Neural progenitor cell (in vitro differentiated cells): Measurements from ENCODE around the gene NEK6. TPM values are rescaled to one million over a fixed set of nuclear protein-coding genes. Genes with fewer than 3 reads are reported as not detected.

Experiments
- DNase-seq: peaks from one replicate; pipeline ENCODE4 v3.0.0-alpha.2; 2016; ENCODE audit warnings: low spot score
- H2AFZ ChIP-seq: fragments of 200-600 bp; sonication (generic); replicated peaks from 2 replicates; pipeline ENCODE4 v1.6.1; 2016; ENCODE audit warnings: antibody characterized with exemption
- H3F3A ChIP-seq: fragments of 200-600 bp; sonication (generic); 2 replicates; pipeline ENCODE4 v1.6.1; 2016; ENCODE audit warnings: antibody characterized with exemption, low read depth
- H3K27ac ChIP-seq: fragments of 200-600 bp; sonication (generic); 2 replicates; pipeline ENCODE4 v1.5.1; 2016; ENCODE audit warnings: mild to moderate bottlenecking
- H3K27me3 ChIP-seq: fragments of 200-600 bp; sonication (generic); 2 replicates; pipeline ENCODE4 v1.6.1; 2016; ENCODE audit warnings: mild to moderate bottlenecking, moderate library complexity
- H3K36me3 ChIP-seq: fragments of 200-600 bp; sonication (generic); 2 replicates; pipeline ENCODE4 v1.5.1; 2016
- H3K4me1 ChIP-seq: fragments of 200-600 bp; sonication (generic); 2 replicates; pipeline ENCODE4 v1.6.1; 2016; ENCODE audit warnings: mixed run types
- H3K4me2 ChIP-seq: fragments of 200-600 bp; sonication (generic); 2 replicates; pipeline ENCODE4 v1.6.1; 2016
- H3K4me3 ChIP-seq: fragments of 200-600 bp; sonication (generic); 2 replicates; pipeline ENCODE4 v1.5.1; 2016
- H3K79me2 ChIP-seq: fragments of 200-600 bp; sonication (generic); 2 replicates; pipeline ENCODE4 v1.6.1; 2016; ENCODE audit warnings: low read depth
- H3K9ac ChIP-seq: fragments of 200-600 bp; sonication (generic); 2 replicates; pipeline ENCODE4 v1.6.1; 2016
- H3K9me3 ChIP-seq: fragments of 200-600 bp; sonication (generic); 2 replicates; pipeline ENCODE4 v1.5.1; 2016; ENCODE audit warnings: low read depth
- H4K20me1 ChIP-seq: fragments of 200-600 bp; sonication (generic); 2 replicates; pipeline ENCODE4 v1.6.1; 2016; ENCODE audit warnings: low read depth
- H3K27ac Mint-ChIP-seq: 3 replicates; pipeline ENCODE4 v1.8.0; 2021; ENCODE audit warnings: mixed read lengths
- H3K27me3 Mint-ChIP-seq: 2 replicates; pipeline ENCODE4 v1.8.0; 2022; ENCODE audit warnings: low read depth, mild to moderate bottlenecking, inconsistent platforms, moderate library complexity, mixed read lengths; ENCODE audit not compliant: insufficient read depth
- H3K36me3 Mint-ChIP-seq: 3 replicates; pipeline ENCODE4 v1.8.0; 2021; ENCODE audit warnings: mixed read lengths
- H3K4me1 Mint-ChIP-seq: 3 replicates; pipeline ENCODE4 v1.8.0; 2021; ENCODE audit warnings: mixed read lengths
- H3K4me3 Mint-ChIP-seq: 3 replicates; pipeline ENCODE4 v1.8.0; 2021; ENCODE audit warnings: mild to moderate bottlenecking, moderate library complexity, mixed read lengths
- H3K9me3 Mint-ChIP-seq: 3 replicates; pipeline ENCODE4 v1.8.0; 2020; ENCODE audit warnings: mixed read lengths
- EZH2 ChIP-seq: fragments of 200-600 bp; sonication (generic); IDR thresholded peaks from 2 replicates; pipeline ENCODE4 v1.6.1; 2017; ENCODE audit warnings: antibody characterized with exemption, mild to moderate bottlenecking, moderate library complexity
- EZH2phosphoT487 ChIP-seq: fragments of 200-600 bp; sonication (generic); IDR thresholded peaks from 2 replicates; pipeline ENCODE4 v1.6.1; 2017; ENCODE audit warnings: antibody characterized with exemption
- total RNA-seq: library from RNA; depleted of rRNA; stranded (reverse); fragments of >200 nt; gene quantifications from 2 replicates; pipeline ENCODE4 v1.2.3, GENCODE V29; 2015; ENCODE audit warnings: low replicate concordance
- TF ChIP-seq, protein P1 (sequence below): fragments of 200-600 bp; sonication (generic); IDR thresholded peaks from 2 replicates; pipeline ENCODE4 v1.5.1; 2017; ENCODE audit warnings: antibody characterized with exemption, mild to moderate bottlenecking

Gene NEK6
- total RNA-seq, 1 donor from 2014 or later, result 18.5 TPM

GRCh38 chr9:124308606-124309491 lies 51.1 kb downstream of the NEK6 start:
- H3K36me3 Mint-ChIP-seq, result no peaks in the 10 kb centered on the region
- H3K27me3 ChIP-seq, result no peaks in the 10 kb centered on the region
- no peaks in the 10 kb centered on the region for H3F3A ChIP-seq
- peaks cover 9% of the 10 kb centered on the region for H3K4me1 Mint-ChIP-seq
- no peaks in the 10 kb centered on the region for H3K79me2 ChIP-seq
- no peaks in the 10 kb centered on the region for H3K36me3 ChIP-seq
- H3K4me3 ChIP-seq, result no peak overlapping the region
- H4K20me1 ChIP-seq, result peaks cover 18% of the 10 kb centered on the region
- H3K27ac ChIP-seq, result no peak overlapping the region
- H3K27me3 Mint-ChIP-seq, result peaks cover 5% of the 10 kb centered on the region
- TF ChIP-seq EZH2phosphoT487 (no peak), EZH2 (no peak)
- no peak overlapping the region for H3K4me2 ChIP-seq
- H3K4me3 Mint-ChIP-seq, result no peak overlapping the region
- no peak for DNase-seq
- H2AFZ ChIP-seq, result no peak overlapping the region
- no peaks in the 10 kb centered on the region for H3K4me1 ChIP-seq
- H3K9me3 ChIP-seq, result no peaks in the 10 kb centered on the region
- no peak overlapping the region for H3K27ac Mint-ChIP-seq
- H3K9me3 Mint-ChIP-seq, result no peaks in the 10 kb centered on the region
- H3K9ac ChIP-seq, result no peak overlapping the region

- no peaks in the 10 kb centered on the region for H3K36me3 ChIP-seq
- TF ChIP-seq EZH2, result no peak
- TF ChIP-seq, protein P1, sequence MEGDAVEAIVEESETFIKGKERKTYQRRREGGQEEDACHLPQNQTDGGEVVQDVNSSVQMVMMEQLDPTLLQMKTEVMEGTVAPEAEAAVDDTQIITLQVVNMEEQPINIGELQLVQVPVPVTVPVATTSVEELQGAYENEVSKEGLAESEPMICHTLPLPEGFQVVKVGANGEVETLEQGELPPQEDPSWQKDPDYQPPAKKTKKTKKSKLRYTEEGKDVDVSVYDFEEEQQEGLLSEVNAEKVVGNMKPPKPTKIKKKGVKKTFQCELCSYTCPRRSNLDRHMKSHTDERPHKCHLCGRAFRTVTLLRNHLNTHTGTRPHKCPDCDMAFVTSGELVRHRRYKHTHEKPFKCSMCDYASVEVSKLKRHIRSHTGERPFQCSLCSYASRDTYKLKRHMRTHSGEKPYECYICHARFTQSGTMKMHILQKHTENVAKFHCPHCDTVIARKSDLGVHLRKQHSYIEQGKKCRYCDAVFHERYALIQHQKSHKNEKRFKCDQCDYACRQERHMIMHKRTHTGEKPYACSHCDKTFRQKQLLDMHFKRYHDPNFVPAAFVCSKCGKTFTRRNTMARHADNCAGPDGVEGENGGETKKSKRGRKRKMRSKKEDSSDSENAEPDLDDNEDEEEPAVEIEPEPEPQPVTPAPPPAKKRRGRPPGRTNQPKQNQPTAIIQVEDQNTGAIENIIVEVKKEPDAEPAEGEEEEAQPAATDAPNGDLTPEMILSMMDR, result no peak
- no peak for TF ChIP-seq EZH2phosphoT487
- DNase-seq, result peak; percentile 20
- H3K27me3 Mint-ChIP-seq, result peaks cover 5% of the 10 kb centered on the region
- H3K9ac ChIP-seq, result no peak overlapping the region
- no peak overlapping the region for H3K4me2 ChIP-seq
- H3K4me1 ChIP-seq, result no peaks in the 10 kb centered on the region
- no peaks in the 10 kb centered on the region for H3K36me3 Mint-ChIP-seq
- no peaks in the 10 kb centered on the region for H3K27me3 ChIP-seq
- no peaks in the 10 kb centered on the region for H3K9me3 Mint-ChIP-seq
- no peaks in the 10 kb centered on the region for H3K9me3 ChIP-seq
- H3F3A ChIP-seq, result no peaks in the 10 kb centered on the region
- H3K27ac ChIP-seq, result no peak overlapping the region
- H3K27ac Mint-ChIP-seq, result no peak overlapping the region
- peaks cover 9% of the 10 kb centered on the region for H3K4me1 Mint-ChIP-seq
- no peak overlapping the region for H3K4me3 ChIP-seq
- H3K4me3 Mint-ChIP-seq, result no peak overlapping the region
- no peak overlapping the region for H2AFZ ChIP-seq
- H4K20me1 ChIP-seq, result peaks cover 14% of the 10 kb centered on the region
- H3K79me2 ChIP-seq, result no peaks in the 10 kb centered on the region
Observed at GRCh38 chr9:124309667-124310084, 51.9 kb downstream of the NEK6 start.

GRCh38 chr9:124311283-124311682 lies 53.5 kb downstream of the NEK6 start:
- Histone ChIP-seq H3K27me3 (no peaks in the 10 kb centered on the region), H3K9me3 (no peaks in the 10 kb centered on the region), H3K4me3 (no peak overlapping the region), H2AFZ (no peak overlapping the region), H3K4me1 (no peaks in the 10 kb centered on the region), H3K79me2 (no peaks in the 10 kb centered on the region), H4K20me1 (peaks cover 14% of the 10 kb centered on the region), H3K9ac (no peak overlapping the region), H3K27ac (no peak overlapping the region), H3K36me3 (no peaks in the 10 kb centered on the region), H3F3A (no peaks in the 10 kb centered on the region), H3K4me2 (no peak overlapping the region)
- no peaks in the 10 kb centered on the region for H3K36me3 Mint-ChIP-seq
- no peak overlapping the region for H3K27ac Mint-ChIP-seq
- peaks cover 5% of the 10 kb centered on the region for H3K4me1 Mint-ChIP-seq
- no peak for TF ChIP-seq EZH2
- TF ChIP-seq, protein P1, result peak; percentile 19
- no peaks in the 10 kb centered on the region for H3K9me3 Mint-ChIP-seq
- H3K27me3 Mint-ChIP-seq, result no peaks in the 10 kb centered on the region
- H3K4me3 Mint-ChIP-seq, result no peak overlapping the region
- DNase-seq, result no peak
